GM13977 (cell line): Measurements from ENCODE around the gene RCN1.
"Not testable (repeated sequence)": the region's sequence is repeated elsewhere in the genome, so short reads cannot be mapped to it uniquely, and the experiment has no call there.

Experiments used
- DNase-seq: peaks from one replicate; pipeline ENCODE4 v3.0.0; 2012; ENCODE audit warnings: low spot score
- CTCF ChIP-seq: IDR thresholded peaks from 2 replicates; pipeline ENCODE4 v1.5.1; 2012; ENCODE audit warnings: mild to moderate bottlenecking, control low read depth; ENCODE audit not compliant: insufficient read depth; ENCODE audit errors: extremely low read depth, missing control alignments
- in situ Hi-C: fragments of 300-500 bp; cut with MboI; formaldehyde crosslinking; loops from one replicate; pipeline ENCODE4 v1.12.0; 2022; ENCODE audit warnings: low sequenced_read_pairs, low pct_unique_long_range_greater_than_20kb, mixed read lengths, inconsistent platforms; ENCODE audit not compliant: unreplicated experiment

RCN1 gene

GRCh38 chr11:32118025-32118974 lies 27.4 kb downstream of the RCN1 start:
- TF ChIP-seq CTCF: no peak
- in situ Hi-C loops: no loop called here
- DNase-seq: no peak

- DNase-seq, in situ Hi-C loops: not testable (repeated sequence)
Observed at GRCh38 chr11:32119139-32119538, 28.3 kb downstream of the RCN1 start.

GRCh38 chr11:32121012-32121411 lies 30.1 kb downstream of the RCN1 start:
- in situ Hi-C loops: no loop called here
- no peak for DNase-seq
- TF ChIP-seq CTCF: no peak

- in situ Hi-C loops: no loop called here
- no peak for DNase-seq
- no peak for TF ChIP-seq CTCF
Observed at GRCh38 chr11:32122200-32122599, 31.3 kb downstream of the RCN1 start.

- TF ChIP-seq CTCF: no peak
- no peak for DNase-seq
- in situ Hi-C loops: no loop called here
Observed at GRCh38 chr11:32131321-32131720, 40.4 kb downstream of the RCN1 start.

- no peak for DNase-seq
- in situ Hi-C loops: no loop called here
- TF ChIP-seq CTCF: no peak
Observed at GRCh38 chr11:32136657-32137056, 45.8 kb downstream of the RCN1 start.

GRCh38 chr11:32137263-32137662 lies 46.4 kb downstream of the RCN1 start:
- no peak for TF ChIP-seq CTCF
- in situ Hi-C loops: no loop called here
- DNase-seq: no peak
